ENCODE data around the gene DUOX2.

DNA sequence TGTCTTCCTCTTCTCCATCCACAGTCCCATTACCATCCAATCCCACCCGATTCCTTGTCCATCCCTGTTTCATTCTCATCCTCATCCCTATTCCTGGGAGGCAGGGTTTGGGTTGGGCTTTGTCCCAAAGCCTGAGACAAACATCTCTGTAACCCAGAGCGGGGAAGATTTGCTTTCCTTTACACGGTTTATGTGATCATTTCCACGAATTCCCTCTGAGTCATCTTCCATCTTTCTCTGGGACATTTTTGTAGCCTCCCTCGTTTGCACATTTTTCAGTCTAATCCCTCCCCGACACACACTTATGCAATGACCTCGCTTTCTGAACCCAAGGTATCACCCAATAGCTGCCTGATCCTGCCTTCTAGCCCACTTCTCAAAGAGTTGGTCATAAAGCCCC is 22.8 kb downstream of the DUOX2 start:
- TF ChIP-seq, protein P1, sequence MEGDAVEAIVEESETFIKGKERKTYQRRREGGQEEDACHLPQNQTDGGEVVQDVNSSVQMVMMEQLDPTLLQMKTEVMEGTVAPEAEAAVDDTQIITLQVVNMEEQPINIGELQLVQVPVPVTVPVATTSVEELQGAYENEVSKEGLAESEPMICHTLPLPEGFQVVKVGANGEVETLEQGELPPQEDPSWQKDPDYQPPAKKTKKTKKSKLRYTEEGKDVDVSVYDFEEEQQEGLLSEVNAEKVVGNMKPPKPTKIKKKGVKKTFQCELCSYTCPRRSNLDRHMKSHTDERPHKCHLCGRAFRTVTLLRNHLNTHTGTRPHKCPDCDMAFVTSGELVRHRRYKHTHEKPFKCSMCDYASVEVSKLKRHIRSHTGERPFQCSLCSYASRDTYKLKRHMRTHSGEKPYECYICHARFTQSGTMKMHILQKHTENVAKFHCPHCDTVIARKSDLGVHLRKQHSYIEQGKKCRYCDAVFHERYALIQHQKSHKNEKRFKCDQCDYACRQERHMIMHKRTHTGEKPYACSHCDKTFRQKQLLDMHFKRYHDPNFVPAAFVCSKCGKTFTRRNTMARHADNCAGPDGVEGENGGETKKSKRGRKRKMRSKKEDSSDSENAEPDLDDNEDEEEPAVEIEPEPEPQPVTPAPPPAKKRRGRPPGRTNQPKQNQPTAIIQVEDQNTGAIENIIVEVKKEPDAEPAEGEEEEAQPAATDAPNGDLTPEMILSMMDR (IDR thresholded peaks at IDR 0.05) = no peak
- no peak for TF ChIP-seq POLR2A (IDR thresholded peaks at IDR 0.05)

Measured in lower leg skin (tissue), 3 donors.